Tibial nerve (tissue), 4 donors: Measurements from ENCODE around the gene PLEKHM1.

Source experiments
- CTCF ChIP-seq, 5 experiments: fragments of 200-600 bp in 3 of 5; fragments of 450-650 bp in 2 of 5; sonication (generic) in 3 of 5; IDR thresholded peaks; one replicate each; pipeline ENCODE4 v1.5.1; 2016 to 2019; ENCODE audit warnings: antibody characterized with exemption in 5 of 5, mild to moderate bottlenecking in 3 of 5, moderate library complexity in 2 of 5
- EP300 ChIP-seq, 2 donors: sonication (generic); formaldehyde crosslinking; IDR thresholded peaks; one replicate each; pipeline ENCODE4 v1.6.1; 2017; ENCODE audit warnings: antibody characterized with exemption in 2 of 2, mild to moderate bottlenecking in 1 of 2

- no peak for TF ChIP-seq EP300 (IDR thresholded peaks at IDR 0.05)
- no peak for TF ChIP-seq CTCF (IDR thresholded peaks at IDR 0.05)
These were observed 61.6 kb downstream of the PLEKHM1 start for GRCh38 chr17:45428931-45429338.
